HG03066 (cell line): ENCODE results near the gene UCN2.

Experiments
- ATAC-seq: cut with Tn5 transposase; IDR thresholded peaks from one replicate; pipeline ENCODE4 v1.9.1; 2021; ENCODE audit warnings: low read depth; ENCODE audit not compliant: unreplicated experiment

UCN2 gene

GRCh38 chr3:48591886-48592518 lies 28.4 kb upstream of the UCN2 start:
- no peak for ATAC-seq

GRCh38 chr3:48591436-48591835 lies 27.9 kb upstream of the UCN2 start:
- no peak for ATAC-seq

GRCh38 chr3:48588230-48588629 lies 24.6 kb upstream of the UCN2 start:
- ATAC-seq = no peak

GRCh38 chr3:48587686-48588085 lies 24.1 kb upstream of the UCN2 start:
- no peak for ATAC-seq

- no peak for ATAC-seq
Measured at GRCh38 chr3:48585411-48585810, 21.8 kb upstream of the UCN2 start.

- ATAC-seq = no peak
Measured at GRCh38 chr3:48584836-48585235, 21.3 kb upstream of the UCN2 start.

- ATAC-seq = no peak
Measured at GRCh38 chr3:48581621-48582481, 18.3 kb upstream of the UCN2 start.

GRCh38 chr3:48576647-48577046 lies 13.1 kb upstream of the UCN2 start:
- ATAC-seq = no peak

- no peak for ATAC-seq
Measured at GRCh38 chr3:48575366-48575765, 11.8 kb upstream of the UCN2 start.

GRCh38 chr3:48573973-48574585 lies 10.5 kb upstream of the UCN2 start:
- no peak for ATAC-seq

- no peak for ATAC-seq
Measured at GRCh38 chr3:48572517-48572916, 8.9 kb upstream of the UCN2 start.

GRCh38 chr3:48571938-48572337 lies 8.4 kb upstream of the UCN2 start:
- no peak for ATAC-seq

- no peak for ATAC-seq
Measured at GRCh38 chr3:48569808-48570450, 6.3 kb upstream of the UCN2 start.

- ATAC-seq = no peak
Measured at GRCh38 chr3:48569400-48569799, 5.8 kb upstream of the UCN2 start.

- ATAC-seq = no peak
Measured at GRCh38 chr3:48568476-48568875, 4.9 kb upstream of the UCN2 start.

GRCh38 chr3:48567500-48567899 lies 3.9 kb upstream of the UCN2 start:
- no peak for ATAC-seq

- ATAC-seq = no peak
Measured at GRCh38 chr3:48567090-48567489, 3.5 kb upstream of the UCN2 start.

GRCh38 chr3:48566401-48566760 lies 2.8 kb upstream of the UCN2 start:
- no peak for ATAC-seq

GRCh38 chr3:48565591-48566400 lies 2.2 kb upstream of the UCN2 start:
- ATAC-seq = no peak

- ATAC-seq = no peak
Measured at GRCh38 chr3:48565186-48565585, 1.6 kb upstream of the UCN2 start.
